HepG2 (cell line): ENCODE measurements around the gene SEC11A. TPM values are rescaled to one million over a fixed set of nuclear protein-coding genes. Genes with fewer than 3 reads are reported as not detected.

Experiments
- ARID4A ChIP-seq: sonication (generic); formaldehyde crosslinking; IDR thresholded peaks from 2 replicates; pipeline ENCODE4 v1.5.0; 2020; ENCODE audit warnings: mild to moderate bottlenecking, missing genetic modification reagents, borderline replicate concordance
- ARID5B ChIP-seq: IDR thresholded peaks from 2 replicates; pipeline ENCODE4 v1.4.0; 2020; ENCODE audit warnings: mild to moderate bottlenecking, missing genetic modification reagents
- ARNT2 ChIP-seq: sonication (generic); formaldehyde crosslinking; IDR thresholded peaks from 2 replicates; pipeline ENCODE4 v1.8.0; 2022; ENCODE audit warnings: mild to moderate bottlenecking, low read depth, missing genetic modification reagents, moderate library complexity
- CBX5 ChIP-seq: sonication (generic); formaldehyde crosslinking; IDR thresholded peaks from 2 replicates; pipeline ENCODE4 v1.4.0; 2020; ENCODE audit warnings: missing genetic modification reagents, borderline replicate concordance
- DRAP1 ChIP-seq: IDR thresholded peaks from 2 replicates; pipeline ENCODE4 v1.6.1; 2016; ENCODE audit warnings: missing genetic modification reagents, missing compliant biosample characterization
- GATAD2A ChIP-seq: IDR thresholded peaks from 2 replicates; pipeline ENCODE4 v1.6.1; 2016
- MYNN ChIP-seq: sonication (generic); formaldehyde crosslinking; IDR thresholded peaks from 2 replicates; pipeline ENCODE4 v1.4.0; 2020; ENCODE audit warnings: mild to moderate bottlenecking, low read depth, missing genetic modification reagents
- NFKBIZ ChIP-seq: IDR thresholded peaks from 2 replicates; pipeline ENCODE4 v1.6.1; 2018; ENCODE audit warnings: missing genetic modification reagents, missing compliant biosample characterization
- PCBP1 ChIP-seq: fragments of 200-400 bp; formaldehyde crosslinking; IDR thresholded peaks from 2 replicates; pipeline ENCODE4 v1.6.1; 2017; ENCODE audit warnings: mild to moderate bottlenecking, low read depth, low read length, borderline replicate concordance
- RFXAP ChIP-seq: sonication (generic); formaldehyde crosslinking; IDR thresholded peaks from 2 replicates; pipeline ENCODE4 v1.4.0; 2020; ENCODE audit warnings: missing genetic modification reagents, borderline replicate concordance
- ZEB1 ChIP-seq: IDR thresholded peaks from 2 replicates; pipeline ENCODE4 v1.6.1; 2012; ENCODE audit warnings: mild to moderate bottlenecking, low read depth, inconsistent platforms; ENCODE audit not compliant: insufficient replicate concordance
- ZFP37 ChIP-seq: sonication (generic); formaldehyde crosslinking; IDR thresholded peaks from 2 replicates; pipeline ENCODE4 v1.4.0; 2020; ENCODE audit warnings: missing genetic modification reagents, borderline replicate concordance
- ZNF136 ChIP-seq: sonication (generic); formaldehyde crosslinking; IDR thresholded peaks from 2 replicates; pipeline ENCODE4 v1.8.1; 2022; ENCODE audit warnings: low read depth, mild to moderate bottlenecking, moderate library complexity, missing genetic modification reagents
- ZNF281 ChIP-seq: sonication (generic); formaldehyde crosslinking; IDR thresholded peaks from 2 replicates; pipeline ENCODE4 v1.4.0; 2020; ENCODE audit warnings: missing genetic modification reagents, borderline replicate concordance
- ZNF558 ChIP-seq: sonication (generic); formaldehyde crosslinking; IDR thresholded peaks from 2 replicates; pipeline ENCODE4 v1.9.0; 2022; ENCODE audit warnings: mild to moderate bottlenecking, missing genetic modification reagents, borderline replicate concordance
- ZNF619 ChIP-seq: sonication (generic); formaldehyde crosslinking; IDR thresholded peaks from 2 replicates; pipeline ENCODE4 v1.4.0; 2020; ENCODE audit warnings: mild to moderate bottlenecking, missing genetic modification reagents
- ZNF792 ChIP-seq: IDR thresholded peaks from 2 replicates; pipeline ENCODE4 v1.6.1; 2016
- polyA plus RNA-seq, 8 experiments: library from polyadenylated mRNA; depleted of rRNA in 3 of 8; stranded (reverse) in 7 of 8; unstranded in 1 of 8; fragments of >200 nt; fragmentation: Illumina TruSeq in 4 of 8; extraction: Trizol in 4 of 8; gene quantifications; 2 replicates each; pipeline versions ENCODE4 v1.2.1 to v1.2.3, GENCODE V29; 2011 to 2016; ENCODE audit warnings: low read depth in 4 of 8, missing spikeins in 1 of 8, mixed read lengths in 1 of 8; ENCODE audit not compliant: insufficient read depth in 1 of 8
- total RNA-seq, 5 experiments: library from RNA; depleted of rRNA; stranded (reverse); fragments of >200 nt; fragmentation: Illumina TruSeq; extraction: Trizol; gene quantifications; 2 replicates each; pipeline ENCODE4 v1.2.3, GENCODE V29; 2016; ENCODE audit warnings: low read depth in 1 of 5

SEC11A gene
- total and polyA plus RNA-seq, 2 of the 13 experiments (the other 11 are each of a cell fraction or from before 2014, with no cell fraction given): 141 to 230 TPM

- TF ChIP-seq NFKBIZ (CRISPR knock-in tag) (peak; percentile 32; the same call in 1 of the 2 replicates), ZEB1 (no peak), PCBP1 (0 out of 2 replicates have a peak, but pooled peaks have one; percentile 63), ZNF136 (CRISPR knock-in tag) (peak; percentile 85), GATAD2A (CRISPR knock-in tag) (peak; percentile 21; the same call in 1 of the 2 replicates), RFXAP (CRISPR knock-in tag) (peak; percentile 45; the same call in 1 of the 2 replicates), CBX5 (CRISPR knock-in tag) (0 out of 2 replicates have a peak, but pooled peaks have one; percentile 26), ZNF281 (CRISPR knock-in tag) (peak; percentile 12; the same call in 1 of the 2 replicates), ZNF792 (CRISPR knock-in tag) (peak; percentile 47; the same call in 1 of the 2 replicates), ARID4A (peak; percentile 96), ZFP37 (CRISPR knock-in tag) (0 out of 2 replicates have a peak, but pooled peaks have one; percentile 42), ZNF558 (CRISPR knock-in tag) (no peak), DRAP1 (CRISPR knock-in tag) (peak; percentile 74), MYNN (CRISPR knock-in tag) (no peak), ARNT2 (peak; percentile 96; the same call in 1 of the 2 replicates), ARID5B (CRISPR knock-in tag) (peak; percentile 33; the same call in 1 of the 2 replicates), ZNF619 (CRISPR knock-in tag) (0 out of 2 replicates have a peak, but pooled peaks have one; percentile 69)
Observed at GRCh38 chr15:84653910-84654688, 61.8 kb downstream of the SEC11A start, which contains the start of gene WDR73 (continued).
